PC-3 (cell line): Measurements from ENCODE around the gene CACNA1I. TPM values are rescaled to one million over a fixed set of nuclear protein-coding genes. Genes with fewer than 3 reads are reported as not detected.
A peak's percentile ranks its signal among the peaks of the same experiment; 100 is the strongest.

ENCODE experiments used
- ATAC-seq: fragments of 200-7000 bp; cut with Tn5 transposase; 2 replicates; pipeline ENCODE4 v1.9.1; 2020; ENCODE audit warnings: mild to moderate bottlenecking, moderate library complexity
- BruUV-seq: library from RNA; stranded (reverse); fragments of 400-500 nt; replicated peaks from 2 replicates; lab custom pipeline; 2021; lab: Mats Ljungman, UMichigan
- CTCF ChIA-PET: fragments of 300-600 bp; sonication (Branson Sonifier 250); formaldehyde crosslinking; loops from one replicate; lab custom pipeline; 2022; ENCODE audit warnings: antibody characterized with exemption; lab: Charles Lee
- POLR2A ChIA-PET: fragments of 300-600 bp; sonication (Branson Sonifier 250); formaldehyde crosslinking; loops from one replicate; lab custom pipeline; 2022; ENCODE audit warnings: antibody characterized with exemption; ENCODE audit not compliant: unreplicated experiment; lab: Charles Lee
- DNase-seq: peaks from one replicate; pipeline ENCODE4 v3.0.0-alpha.2; 2015
- H2AFZ ChIP-seq: fragments of 300-600 bp; sonication (generic); 2 replicates; pipeline ENCODE4 v1.6.0; 2016; ENCODE audit warnings: antibody characterized with exemption, low read length
- H3F3A ChIP-seq: fragments of 300-600 bp; sonication (generic); one replicate; pipeline ENCODE4 v1.6.0; 2017; ENCODE audit warnings: antibody characterized with exemption, low read length, control low read depth, mild to moderate bottlenecking; ENCODE audit not compliant: unreplicated experiment
- H3K27ac ChIP-seq: fragments of 300-600 bp; sonication (generic); 2 replicates; pipeline ENCODE4 v1.5.1; 2016; ENCODE audit warnings: mild to moderate bottlenecking, low read length
- H3K27me3 ChIP-seq: fragments of 300-600 bp; sonication (generic); 2 replicates; pipeline ENCODE4 v1.6.1; 2016; ENCODE audit warnings: low read length, mixed read lengths
- H3K36me3 ChIP-seq: fragments of 300-600 bp; sonication (generic); 2 replicates; pipeline ENCODE4 v1.6.1; 2016; ENCODE audit warnings: low read depth, mixed run types, low read length, mixed read lengths
- H3K4me1 ChIP-seq: fragments of 300-600 bp; sonication (generic); 2 replicates; pipeline ENCODE4 v1.5.1; 2016; ENCODE audit warnings: low read length; ENCODE audit not compliant: insufficient read depth
- H3K4me2 ChIP-seq: fragments of 300-600 bp; sonication (generic); 2 replicates; pipeline ENCODE4 v1.6.0; 2016; ENCODE audit warnings: low read length
- H3K4me3 ChIP-seq: fragments of 300-600 bp; sonication (generic); 2 replicates; pipeline ENCODE4 v1.5.1; 2016; ENCODE audit warnings: mild to moderate bottlenecking, low read length, mixed read lengths
- H3K79me2 ChIP-seq: fragments of 300-600 bp; sonication (generic); 2 replicates; pipeline ENCODE4 v1.6.1; 2017; ENCODE audit warnings: low read length, mixed read lengths
- H3K9ac ChIP-seq: fragments of 300-600 bp; sonication (generic); 2 replicates; pipeline ENCODE4 v1.6.0; 2016; ENCODE audit warnings: mild to moderate bottlenecking, low read length
- H3K9me2 ChIP-seq: fragments of 300-600 bp; sonication (generic); replicated peaks from 2 replicates; pipeline ENCODE4 v1.6.1; 2016; ENCODE audit warnings: mixed run types, low read length, mixed read lengths
- H3K9me3 ChIP-seq: fragments of 300-600 bp; sonication (generic); 2 replicates; pipeline ENCODE4 v1.6.1; 2016; ENCODE audit warnings: low read length, mixed read lengths
- H4K20me1 ChIP-seq: fragments of 300-600 bp; sonication (generic); 2 replicates; pipeline ENCODE4 v1.6.1; 2016; ENCODE audit warnings: low read length, mixed read lengths
- EZH2 ChIP-seq: fragments of 300-600 bp; sonication (generic); IDR thresholded peaks from one replicate; pipeline ENCODE4 v1.6.1; 2017; ENCODE audit warnings: antibody characterized with exemption, mild to moderate bottlenecking, low read length; ENCODE audit not compliant: unreplicated experiment
- EZH2phosphoT487 ChIP-seq: fragments of 300-600 bp; sonication (generic); IDR thresholded peaks from 2 replicates; pipeline ENCODE4 v1.6.1; 2018; ENCODE audit warnings: mild to moderate bottlenecking, antibody characterized with exemption, low read length, borderline replicate concordance
- intact Hi-C: fragments of 100-400 bp; cut with micrococcal nuclease; formaldehyde crosslinking; loops from 2 replicates; pipeline ENCODE4 v1.9.0; 2023
- total RNA-seq: library from RNA; depleted of rRNA; stranded (reverse); fragments of >200 nt; gene quantifications from 2 replicates; pipeline ENCODE4 v1.2.3, GENCODE V29; 2014
- TF ChIP-seq, protein P1 (sequence below): fragments of 300-600 bp; sonication (generic); conservative IDR thresholded peaks from 2 replicates; pipeline ENCODE4 v1.5.1; 2017; ENCODE audit warnings: antibody characterized with exemption, low read depth, mild to moderate bottlenecking, low read length

Gene CACNA1I
- total RNA-seq, 1 experiment from 2014 or later: not detected

DNA sequence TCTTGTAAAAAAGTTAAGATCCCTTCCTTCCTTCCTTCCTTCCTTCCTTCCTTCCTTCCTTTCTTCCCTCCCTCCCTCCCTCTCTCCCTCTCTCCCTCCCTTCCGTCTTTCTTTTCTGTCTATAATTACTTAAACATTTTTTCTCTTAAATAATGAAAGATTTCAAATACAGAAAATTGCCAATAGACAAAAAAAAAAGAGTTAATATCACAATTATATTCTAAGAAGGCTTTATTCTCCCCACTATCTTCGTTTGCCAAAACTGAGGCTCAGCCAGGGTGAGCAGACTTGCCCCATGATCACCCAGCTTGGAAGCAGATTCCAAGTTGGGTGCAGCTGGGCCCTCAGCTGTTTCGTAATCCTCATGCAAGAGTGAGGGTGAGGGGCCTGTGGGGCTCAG, 327 bp upstream of the CACNA1I start:
- Histone ChIP-seq H3K9me3 (no peaks in the 10 kb centered on the region), H3K4me2 (no peak overlapping the region), H3K79me2 (no peaks in the 10 kb centered on the region), H4K20me1 (no peaks in the 10 kb centered on the region), H3K9me2 (no peaks in the 10 kb centered on the region), H3K4me1 (peaks cover 11% of the 10 kb centered on the region), H3K36me3 (no peaks in the 10 kb centered on the region), H3F3A (no peaks in the 10 kb centered on the region), H2AFZ (no peak overlapping the region), H3K9ac (no peak overlapping the region), H3K27ac (no peak overlapping the region), H3K4me3 (no peak overlapping the region), H3K27me3 (no peaks in the 10 kb centered on the region)
- ATAC-seq: no peak
- intact Hi-C loops: no loop called here
- BruUV-seq: no TSS peak
- ChIA-PET CTCF (interaction anchor here (0.6 kb wide), 1 partner anchor 31 kb away, joined by 4 read pairs; no protein-coding TSS in a partner anchor), POLR2A (no interaction called here)
- DNase-seq: no peak
- TF ChIP-seq EZH2phosphoT487 (no peak), EZH2 (no peak)
- TF ChIP-seq, protein P1, sequence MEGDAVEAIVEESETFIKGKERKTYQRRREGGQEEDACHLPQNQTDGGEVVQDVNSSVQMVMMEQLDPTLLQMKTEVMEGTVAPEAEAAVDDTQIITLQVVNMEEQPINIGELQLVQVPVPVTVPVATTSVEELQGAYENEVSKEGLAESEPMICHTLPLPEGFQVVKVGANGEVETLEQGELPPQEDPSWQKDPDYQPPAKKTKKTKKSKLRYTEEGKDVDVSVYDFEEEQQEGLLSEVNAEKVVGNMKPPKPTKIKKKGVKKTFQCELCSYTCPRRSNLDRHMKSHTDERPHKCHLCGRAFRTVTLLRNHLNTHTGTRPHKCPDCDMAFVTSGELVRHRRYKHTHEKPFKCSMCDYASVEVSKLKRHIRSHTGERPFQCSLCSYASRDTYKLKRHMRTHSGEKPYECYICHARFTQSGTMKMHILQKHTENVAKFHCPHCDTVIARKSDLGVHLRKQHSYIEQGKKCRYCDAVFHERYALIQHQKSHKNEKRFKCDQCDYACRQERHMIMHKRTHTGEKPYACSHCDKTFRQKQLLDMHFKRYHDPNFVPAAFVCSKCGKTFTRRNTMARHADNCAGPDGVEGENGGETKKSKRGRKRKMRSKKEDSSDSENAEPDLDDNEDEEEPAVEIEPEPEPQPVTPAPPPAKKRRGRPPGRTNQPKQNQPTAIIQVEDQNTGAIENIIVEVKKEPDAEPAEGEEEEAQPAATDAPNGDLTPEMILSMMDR: no peak

DNA sequence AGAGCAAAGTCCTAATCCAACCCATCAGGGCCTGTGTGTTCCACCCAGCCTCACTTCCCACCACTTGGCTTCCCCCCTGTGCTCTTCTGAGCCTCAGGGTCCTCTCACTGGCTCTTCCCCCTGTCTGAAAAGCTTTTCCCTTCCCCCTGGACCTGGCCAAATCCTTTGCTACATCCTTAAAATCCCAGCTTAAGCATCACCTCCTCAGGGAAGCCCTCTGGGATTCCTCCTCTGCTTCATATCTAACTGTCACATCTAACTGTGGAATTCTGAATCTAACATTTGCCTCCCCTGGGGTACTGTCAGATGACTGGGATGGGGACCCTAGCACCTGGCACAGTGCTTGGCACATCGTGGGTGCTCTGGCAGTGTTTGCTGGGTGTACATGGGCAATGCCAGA, 985 bp downstream of the CACNA1I start:
- peaks cover 14% of the 10 kb centered on the region for H3K4me1 ChIP-seq
- H3K79me2 ChIP-seq: no peaks in the 10 kb centered on the region
- H3K4me2 ChIP-seq: no peak overlapping the region
- no peak for ATAC-seq
- H3F3A ChIP-seq: no peaks in the 10 kb centered on the region
- no peaks in the 10 kb centered on the region for H3K36me3 ChIP-seq
- H2AFZ ChIP-seq: no peak overlapping the region
- H3K9ac ChIP-seq: no peak overlapping the region
- H3K9me2 ChIP-seq: no peaks in the 10 kb centered on the region
- no TSS peak for BruUV-seq
- intact Hi-C loops: no loop called here
- no peak for DNase-seq
- TF ChIP-seq, protein P1: no peak
- TF ChIP-seq EZH2phosphoT487: no peak
- no peak for TF ChIP-seq EZH2
- H3K4me3 ChIP-seq: no peak overlapping the region
- ChIA-PET CTCF (no interaction called here), POLR2A (no interaction called here)
- H3K9me3 ChIP-seq: no peaks in the 10 kb centered on the region
- no peak overlapping the region for H3K27ac ChIP-seq
- H4K20me1 ChIP-seq: no peaks in the 10 kb centered on the region
- no peaks in the 10 kb centered on the region for H3K27me3 ChIP-seq

DNA sequence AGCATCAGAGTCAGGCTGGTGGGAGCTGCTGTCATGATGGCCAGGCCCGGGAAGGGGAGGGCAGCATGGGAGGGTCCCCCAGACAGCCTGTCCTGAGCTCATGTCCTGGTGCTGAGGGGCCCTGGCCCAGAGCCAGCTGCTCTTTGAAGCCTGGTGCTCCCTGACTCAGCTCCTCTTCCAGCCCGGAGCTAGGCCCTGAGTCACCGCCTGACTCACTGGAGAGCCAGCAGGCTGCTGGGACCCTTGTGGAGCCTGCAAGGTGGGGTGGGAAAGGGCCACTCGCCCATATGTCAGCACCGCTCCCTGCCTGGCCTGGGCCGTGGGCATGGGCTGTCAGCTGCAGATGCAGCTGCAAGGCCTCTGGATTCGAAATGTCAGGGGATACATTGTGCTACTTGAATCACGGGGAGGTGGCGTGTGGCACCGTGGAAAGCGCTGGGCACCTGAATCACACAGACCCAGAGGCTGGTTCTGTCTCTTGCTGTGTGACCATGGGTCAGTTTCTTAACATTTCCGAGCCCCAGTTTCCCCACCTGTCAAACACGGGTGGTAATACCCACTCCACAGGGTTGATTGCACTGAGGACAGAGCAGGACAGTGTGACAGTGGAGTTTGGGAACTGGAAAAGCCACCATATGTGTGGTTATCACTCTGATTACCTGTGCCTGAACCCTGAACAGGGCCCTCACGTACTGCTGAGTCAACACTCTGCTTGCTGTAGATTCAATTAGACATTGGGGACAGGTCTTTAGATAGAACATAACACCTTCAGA, 4.4 kb downstream of the CACNA1I start:
- H3K4me3 ChIP-seq: no peak overlapping the region
- ATAC-seq (peak; percentile 97), DNase-seq (peak; percentile 86)
- no peaks in the 10 kb centered on the region for H3K79me2 ChIP-seq
- H3K4me2 ChIP-seq: peak overlapping the region; percentile 22
- no peak overlapping the region for H2AFZ ChIP-seq
- CTCF ChIA-PET: no interaction called here
- H3K9ac ChIP-seq: no peak overlapping the region; the same call in 1 of the 2 replicates
- intact Hi-C loops: no loop called here
- H3F3A ChIP-seq: no peaks in the 10 kb centered on the region
- no peaks in the 10 kb centered on the region for H3K27me3 ChIP-seq
- H3K4me1 ChIP-seq: peaks cover 14% of the 10 kb centered on the region
- no peaks in the 10 kb centered on the region for H3K36me3 ChIP-seq
- H4K20me1 ChIP-seq: no peaks in the 10 kb centered on the region
- no peaks in the 10 kb centered on the region for H3K9me2 ChIP-seq
- no TSS peak for BruUV-seq
- H3K27ac ChIP-seq: no peak overlapping the region
- POLR2A ChIA-PET: interaction anchor here (0.7 kb wide), 1 partner anchor 1768 kb away, joined by 3 read pairs; no protein-coding TSS in a partner anchor
- TF ChIP-seq, protein P1: no peak
- no peak for TF ChIP-seq EZH2phosphoT487
- no peak for TF ChIP-seq EZH2
- H3K9me3 ChIP-seq: no peaks in the 10 kb centered on the region
